OCI-M2 (cell line): ENCODE results near the gene ZNF320.
A peak's percentile ranks its signal among the peaks of the same experiment; 100 is the strongest.
"Not testable (repeated sequence)": the region's sequence is repeated elsewhere in the genome, so short reads cannot be mapped to it uniquely, and the experiment has no call there.

ENCODE experiments used
- DNase-seq: peaks from one replicate; lab custom pipeline; 2025; ENCODE audit not compliant: unreplicated experiment; lab: John Stamatoyannopoulos, UW

Gene ZNF320

GRCh38 chr19:52897138-52897935, at the start of gene ZNF320:
TSS of gene ZNF320 (minus strand) at chr19:52897635. CDS start at chr19:52890255, 7,380 bp downstream.
- DNase-seq, result no peak

GRCh38 chr19:52946322-52947310, 49.2 kb upstream of the ZNF320 start:
- no peak for DNase-seq

GRCh38 chr19:52945652-52946321, 48.4 kb upstream of the ZNF320 start:
- no peak for DNase-seq

- DNase-seq, result not testable (repeated sequence)
Measured at GRCh38 chr19:52944703-52945493, 47.5 kb upstream of the ZNF320 start.

- DNase-seq, result no peak
Measured at GRCh38 chr19:52943884-52944643, 46.6 kb upstream of the ZNF320 start.

- DNase-seq, result no peak
Measured at GRCh38 chr19:52943134-52943883, 45.9 kb upstream of the ZNF320 start.

GRCh38 chr19:52942386-52943133, 45.1 kb upstream of the ZNF320 start:
- peak; percentile 53 for DNase-seq

GRCh38 chr19:52941941-52942385, 44.5 kb upstream of the ZNF320 start:
- no peak for DNase-seq

GRCh38 chr19:52941523-52941922, 44.1 kb upstream of the ZNF320 start:
- not testable (repeated sequence) for DNase-seq

- not testable (repeated sequence) for DNase-seq
Measured at GRCh38 chr19:52940905-52941304, 43.5 kb upstream of the ZNF320 start.

- DNase-seq, result no peak
Measured at GRCh38 chr19:52938761-52939160, 41.3 kb upstream of the ZNF320 start.

GRCh38 chr19:52936954-52937325, 39.5 kb upstream of the ZNF320 start:
- no peak for DNase-seq

- peak; percentile 66 for DNase-seq
Measured at GRCh38 chr19:52936151-52936953, 38.9 kb upstream of the ZNF320 start.

- no peak for DNase-seq
Measured at GRCh38 chr19:52935434-52935833, 38.0 kb upstream of the ZNF320 start.

GRCh38 chr19:52924641-52925040, 27.2 kb upstream of the ZNF320 start:
- not testable (repeated sequence) for DNase-seq

- no peak for DNase-seq
Measured at GRCh38 chr19:52923778-52924593, 26.6 kb upstream of the ZNF320 start.
